GM21367 (cell line): ENCODE data around the gene PRLR.
"Not testable (repeated sequence)": the region's sequence is repeated elsewhere in the genome, so short reads cannot be mapped to it uniquely, and the experiment has no call there.

Experiments
- ATAC-seq: cut with Tn5 transposase; IDR thresholded peaks from one replicate; pipeline ENCODE4 v1.9.1; 2021; ENCODE audit not compliant: unreplicated experiment

The PRLR gene

GRCh38 chr5:35198075-35198474 lies 32.2 kb downstream of the PRLR start:
- ATAC-seq: no peak

GRCh38 chr5:35197351-35197750 lies 32.9 kb downstream of the PRLR start:
- no peak for ATAC-seq

GRCh38 chr5:35195472-35195852 lies 34.8 kb downstream of the PRLR start:
- ATAC-seq: no peak

- ATAC-seq: peak; percentile 97
Observed at GRCh38 chr5:35194635-35195471, 35.4 kb downstream of the PRLR start.

- ATAC-seq: no peak
Observed at GRCh38 chr5:35192506-35192905, 37.8 kb downstream of the PRLR start.

GRCh38 chr5:35189801-35190200 lies 40.5 kb downstream of the PRLR start:
- ATAC-seq: not testable (repeated sequence)

GRCh38 chr5:35188031-35188457 lies 42.2 kb downstream of the PRLR start:
- no peak for ATAC-seq

GRCh38 chr5:35187621-35188020 lies 42.7 kb downstream of the PRLR start:
- not testable (repeated sequence) for ATAC-seq

- no peak for ATAC-seq
Observed at GRCh38 chr5:35186749-35187148, 43.5 kb downstream of the PRLR start.

- no peak for ATAC-seq
Observed at GRCh38 chr5:35185518-35185917, 44.8 kb downstream of the PRLR start.

GRCh38 chr5:35183556-35183955 lies 46.7 kb downstream of the PRLR start:
- ATAC-seq: no peak

- ATAC-seq: peak; percentile 87
Observed at GRCh38 chr5:35182910-35183535, 47.3 kb downstream of the PRLR start.

GRCh38 chr5:35182486-35182885 lies 47.8 kb downstream of the PRLR start:
- ATAC-seq: no peak

- ATAC-seq: no peak
Observed at GRCh38 chr5:35180046-35180445, 50.2 kb downstream of the PRLR start.

GRCh38 chr5:35177783-35178182 lies 52.5 kb downstream of the PRLR start:
- no peak for ATAC-seq

- no peak for ATAC-seq
Observed at GRCh38 chr5:35172533-35172932, 57.8 kb downstream of the PRLR start.

GRCh38 chr5:35171991-35172390 lies 58.3 kb downstream of the PRLR start:
- no peak for ATAC-seq

- no peak for ATAC-seq
Observed at GRCh38 chr5:35171078-35171477, 59.2 kb downstream of the PRLR start.

GRCh38 chr5:35166043-35166442 lies 64.2 kb downstream of the PRLR start:
- ATAC-seq: no peak

GRCh38 chr5:35164860-35165542 lies 65.3 kb downstream of the PRLR start:
- no peak for ATAC-seq

- ATAC-seq: no peak
Observed at GRCh38 chr5:35163710-35164033, 66.6 kb downstream of the PRLR start.
